ENCODE measurements around the gene USP31.
A peak's percentile ranks its signal among the peaks of the same experiment; 100 is the strongest.

Gene USP31

GRCh38 chr16:23149267-23149992 is at the start of gene USP31:
USP31 (minus strand) TSS chr16:23149452; CDS start chr16:23149270, 182 bp downstream.
- DNase-seq = peak; percentile 96

- no peak for DNase-seq
Measured at GRCh38 chr16:23196539-23196938, 47.3 kb upstream of the USP31 start.

- no peak for DNase-seq
Measured at GRCh38 chr16:23195366-23195978, 46.2 kb upstream of the USP31 start.

- no peak for DNase-seq
Measured at GRCh38 chr16:23194497-23195221, 45.4 kb upstream of the USP31 start.

GRCh38 chr16:23188911-23189310 is 39.7 kb upstream of the USP31 start:
- DNase-seq = no peak

GRCh38 chr16:23187341-23187740 is 38.1 kb upstream of the USP31 start:
- DNase-seq = no peak

GRCh38 chr16:23186171-23186570 is 36.9 kb upstream of the USP31 start:
- DNase-seq = no peak

GRCh38 chr16:23185656-23186055 is 36.4 kb upstream of the USP31 start:
- no peak for DNase-seq

- no peak for DNase-seq
Measured at GRCh38 chr16:23183543-23183862, 34.3 kb upstream of the USP31 start.

GRCh38 chr16:23182679-23183542 is 33.7 kb upstream of the USP31 start, which contains the start of gene SCNN1G:
SCNN1G (plus strand) TSS chr16:23182745; CDS start chr16:23186272, 3,527 bp downstream.
- DNase-seq = no peak

- DNase-seq = peak; percentile 46
Measured at GRCh38 chr16:23182206-23182678, 33.0 kb upstream of the USP31 start.

GRCh38 chr16:23181506-23181905 is 32.3 kb upstream of the USP31 start:
- DNase-seq = no peak

GRCh38 chr16:23175651-23176050 is 26.4 kb upstream of the USP31 start:
- no peak for DNase-seq

- no peak for DNase-seq
Measured at GRCh38 chr16:23174622-23175021, 25.4 kb upstream of the USP31 start.

GRCh38 chr16:23172994-23173393 is 23.7 kb upstream of the USP31 start:
- DNase-seq = no peak

- no peak for DNase-seq
Measured at GRCh38 chr16:23172583-23172982, 23.3 kb upstream of the USP31 start.

- DNase-seq = no peak
Measured at GRCh38 chr16:23164736-23165135, 15.5 kb upstream of the USP31 start.

- no peak for DNase-seq
Measured at GRCh38 chr16:23163921-23164320, 14.7 kb upstream of the USP31 start.

GRCh38 chr16:23160574-23160973 is 11.3 kb upstream of the USP31 start:
- no peak for DNase-seq

- DNase-seq = no peak
Measured at GRCh38 chr16:23160082-23160481, 10.8 kb upstream of the USP31 start.

GRCh38 chr16:23158114-23158513 is 8.9 kb upstream of the USP31 start:
- no peak for DNase-seq

GRCh38 chr16:23156946-23157460 is 7.8 kb upstream of the USP31 start:
- no peak for DNase-seq

GRCh38 chr16:23156110-23156509 is 6.9 kb upstream of the USP31 start:
- no peak for DNase-seq
